ENCODE measurements around the gene UBE2F. TPM values are rescaled to one million over a fixed set of nuclear protein-coding genes. Genes with fewer than 3 reads are reported as not detected.
A peak's percentile ranks its signal among the peaks of the same experiment; 100 is the strongest.

The UBE2F gene
- total RNA-seq, 1 experiment from 2014 or later, result 116 TPM

DNA sequence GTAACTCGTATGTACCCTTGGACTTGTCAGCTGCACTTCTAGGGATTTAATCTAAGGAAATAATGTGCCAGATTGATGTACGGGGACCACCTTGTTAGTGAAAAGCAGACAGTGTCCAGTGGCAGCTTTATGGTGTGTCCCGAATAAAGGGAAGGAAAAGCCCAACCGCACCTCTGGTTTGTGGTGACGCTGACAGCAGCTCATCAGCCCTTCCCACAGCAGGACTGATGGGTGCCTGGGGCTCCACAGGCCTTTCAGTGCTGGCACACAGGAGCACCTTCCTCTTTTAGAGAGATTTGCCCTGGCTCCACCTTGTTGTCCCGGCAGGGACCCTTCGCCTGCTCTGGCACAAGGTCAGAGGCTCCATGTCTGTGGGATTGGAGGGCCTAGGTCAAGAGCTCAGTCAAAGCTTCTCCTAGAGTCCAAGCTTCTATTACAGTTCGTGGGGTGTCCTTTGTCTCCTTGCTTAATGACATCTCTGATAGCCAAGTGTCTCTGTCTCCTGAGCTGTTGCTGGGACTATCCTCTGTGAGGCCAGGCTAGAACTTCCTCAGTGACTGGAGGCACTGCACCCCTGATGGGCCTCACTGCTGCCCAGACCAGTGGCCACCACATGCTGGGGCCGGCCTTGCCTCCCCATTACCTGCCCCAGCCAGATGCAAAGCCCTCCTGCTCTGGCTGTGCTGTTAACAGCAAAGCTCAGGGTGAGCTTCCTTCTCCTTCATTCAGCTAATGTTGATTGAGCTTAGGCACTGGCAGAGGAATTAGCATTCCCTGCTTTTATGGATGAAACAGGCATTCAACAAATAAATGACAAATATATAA is 61.0 kb downstream of the UBE2F start:
- CTCF ChIA-PET, result no interaction called here

DNA sequence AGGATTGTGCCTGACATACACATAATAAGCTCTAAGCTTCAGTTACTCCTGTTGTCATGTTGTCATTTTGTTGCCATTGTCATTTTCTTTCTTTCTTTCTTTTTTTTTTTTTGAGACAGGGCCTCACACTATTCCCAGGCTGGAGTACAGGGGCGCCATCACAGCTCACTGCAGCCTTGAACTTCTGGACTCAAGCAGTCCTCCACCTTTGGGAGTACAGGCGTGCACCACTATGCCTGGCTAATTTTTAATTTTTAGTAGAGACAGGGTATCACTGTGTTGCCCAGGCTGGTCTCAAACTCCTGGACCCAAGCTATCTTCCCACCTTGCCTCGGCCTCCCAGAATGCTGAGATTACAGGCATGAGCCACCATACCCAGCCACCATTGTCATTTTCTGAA is 63.0 kb downstream of the UBE2F start:
- intact Hi-C loops (cut with micrococcal nuclease), result no loop called here
- Mint-ChIP-seq H3K9me3 (ENCODE audit: unreplicated experiment) (no peaks in the 10 kb centered on the region), H3K4me3 (ENCODE audit: unreplicated experiment) (no peak overlapping the region), H3K27ac (ENCODE audit: low read depth, unreplicated experiment) (no peak overlapping the region), H3K27me3 (ENCODE audit: insufficient read depth, unreplicated experiment) (no peaks in the 10 kb centered on the region), H3K4me1 (ENCODE audit: insufficient read depth, unreplicated experiment) (peaks cover 15% of the 10 kb centered on the region), H3K36me3 (ENCODE audit: insufficient read depth, unreplicated experiment) (peaks cover 51% of the 10 kb centered on the region)
- no TSS peak for BruUV-seq (replicated peaks)
- TF ChIP-seq, protein P1, sequence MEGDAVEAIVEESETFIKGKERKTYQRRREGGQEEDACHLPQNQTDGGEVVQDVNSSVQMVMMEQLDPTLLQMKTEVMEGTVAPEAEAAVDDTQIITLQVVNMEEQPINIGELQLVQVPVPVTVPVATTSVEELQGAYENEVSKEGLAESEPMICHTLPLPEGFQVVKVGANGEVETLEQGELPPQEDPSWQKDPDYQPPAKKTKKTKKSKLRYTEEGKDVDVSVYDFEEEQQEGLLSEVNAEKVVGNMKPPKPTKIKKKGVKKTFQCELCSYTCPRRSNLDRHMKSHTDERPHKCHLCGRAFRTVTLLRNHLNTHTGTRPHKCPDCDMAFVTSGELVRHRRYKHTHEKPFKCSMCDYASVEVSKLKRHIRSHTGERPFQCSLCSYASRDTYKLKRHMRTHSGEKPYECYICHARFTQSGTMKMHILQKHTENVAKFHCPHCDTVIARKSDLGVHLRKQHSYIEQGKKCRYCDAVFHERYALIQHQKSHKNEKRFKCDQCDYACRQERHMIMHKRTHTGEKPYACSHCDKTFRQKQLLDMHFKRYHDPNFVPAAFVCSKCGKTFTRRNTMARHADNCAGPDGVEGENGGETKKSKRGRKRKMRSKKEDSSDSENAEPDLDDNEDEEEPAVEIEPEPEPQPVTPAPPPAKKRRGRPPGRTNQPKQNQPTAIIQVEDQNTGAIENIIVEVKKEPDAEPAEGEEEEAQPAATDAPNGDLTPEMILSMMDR (IDR thresholded peaks at IDR 0.05; ENCODE audit: unreplicated experiment), result no peak
- POLR2A ChIA-PET, result interaction anchor here (0.6 to 1.5 kb wide), 2 partner anchors 10 to 32 kb away, joined by 4 to 10 read pairs; no protein-coding TSS in a partner anchor
- CTCF ChIA-PET, result interaction anchor here (0.5 to 1.6 kb wide), 5 partner anchors 12 to 217 kb away, joined by 3 to 4 read pairs (median 3); no protein-coding TSS in a partner anchor
- DNase-seq (ENCODE audit: unreplicated experiment), result no peak

More for the DNA sequence above, 61.0 kb downstream of the UBE2F start:
- POLR2A ChIA-PET, result interaction anchor here (0.6 to 2.1 kb wide), 8 partner anchors 13 to 268 kb away, joined by 3 to 8 read pairs (median 4); partner anchors contain the start of gene SCLY
- intact Hi-C loops (cut with micrococcal nuclease), result no loop called here
- BruUV-seq (replicated peaks), result no TSS peak
- H3K36me3 Mint-ChIP-seq (ENCODE audit: insufficient read depth, unreplicated experiment), result peaks cover 58% of the 10 kb centered on the region
- peaks cover 8% of the 10 kb centered on the region for H3K4me1 Mint-ChIP-seq (ENCODE audit: insufficient read depth, unreplicated experiment)
- no peak overlapping the region for H3K4me3 Mint-ChIP-seq (ENCODE audit: unreplicated experiment)
- H3K9me3 Mint-ChIP-seq (ENCODE audit: unreplicated experiment), result no peaks in the 10 kb centered on the region
- no peak for DNase-seq (ENCODE audit: unreplicated experiment)
- TF ChIP-seq, protein P1 (IDR thresholded peaks at IDR 0.05; ENCODE audit: unreplicated experiment), result no peak
- no peaks in the 10 kb centered on the region for H3K27me3 Mint-ChIP-seq (ENCODE audit: insufficient read depth, unreplicated experiment)
- H3K27ac Mint-ChIP-seq (ENCODE audit: low read depth, unreplicated experiment), result no peak overlapping the region

DNA sequence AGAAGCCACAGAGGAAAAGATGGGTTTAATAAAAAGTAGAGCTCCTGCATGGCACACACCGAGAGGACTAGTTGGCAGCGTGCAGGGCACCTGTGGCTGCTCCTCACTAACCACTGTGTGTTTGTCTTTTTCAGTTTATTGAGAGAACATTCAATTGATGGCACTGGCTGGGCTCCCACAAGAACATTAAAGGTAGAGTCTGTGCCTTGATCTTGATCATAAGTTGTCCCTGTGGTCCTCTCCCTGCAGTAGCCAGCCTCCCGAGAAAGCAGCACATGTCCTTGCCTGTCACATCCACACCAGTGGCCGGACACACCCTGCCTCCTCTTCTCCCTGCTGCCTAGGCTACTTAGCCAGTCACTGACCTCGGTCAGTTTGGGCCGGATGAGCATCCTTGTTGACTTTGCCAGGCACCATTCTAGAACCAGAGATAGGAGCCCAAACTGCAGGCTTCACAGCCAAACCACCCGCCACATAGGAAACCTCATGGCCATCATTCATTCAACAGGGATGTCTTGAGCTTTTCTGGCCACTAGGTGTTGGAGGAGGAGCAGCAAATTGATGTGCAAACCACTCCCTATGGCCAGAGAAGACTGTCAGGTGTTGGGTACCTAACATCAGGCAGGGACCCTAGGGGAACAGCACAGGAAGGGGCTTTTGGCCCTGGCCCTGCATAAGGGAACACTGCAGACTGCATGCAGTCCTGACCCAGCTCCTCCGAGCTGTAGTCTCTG is 63.8 kb downstream of the UBE2F start:
- Mint-ChIP-seq H3K27me3 (ENCODE audit: insufficient read depth, unreplicated experiment) (no peaks in the 10 kb centered on the region), H3K4me1 (ENCODE audit: insufficient read depth, unreplicated experiment) (peaks cover 9% of the 10 kb centered on the region), H3K9me3 (ENCODE audit: unreplicated experiment) (no peaks in the 10 kb centered on the region), H3K36me3 (ENCODE audit: insufficient read depth, unreplicated experiment) (peaks cover 50% of the 10 kb centered on the region), H3K4me3 (ENCODE audit: unreplicated experiment) (no peak overlapping the region), H3K27ac (ENCODE audit: low read depth, unreplicated experiment) (peak overlapping the region; percentile 74)
- intact Hi-C loops (cut with micrococcal nuclease), result no loop called here
- no peak for DNase-seq (ENCODE audit: unreplicated experiment)
- TF ChIP-seq, protein P1 (IDR thresholded peaks at IDR 0.05; ENCODE audit: unreplicated experiment), result no peak
- no TSS peak for BruUV-seq (replicated peaks)
- POLR2A ChIA-PET, result interaction anchor here (0.6 to 1.5 kb wide), 2 partner anchors 23 to 31 kb away, joined by 4 to 10 read pairs; no protein-coding TSS in a partner anchor
- CTCF ChIA-PET, result interaction anchor here (0.6 to 1.1 kb wide), 3 partner anchors 11 to 226 kb away, joined by 3 read pairs; no protein-coding TSS in a partner anchor

DNA sequence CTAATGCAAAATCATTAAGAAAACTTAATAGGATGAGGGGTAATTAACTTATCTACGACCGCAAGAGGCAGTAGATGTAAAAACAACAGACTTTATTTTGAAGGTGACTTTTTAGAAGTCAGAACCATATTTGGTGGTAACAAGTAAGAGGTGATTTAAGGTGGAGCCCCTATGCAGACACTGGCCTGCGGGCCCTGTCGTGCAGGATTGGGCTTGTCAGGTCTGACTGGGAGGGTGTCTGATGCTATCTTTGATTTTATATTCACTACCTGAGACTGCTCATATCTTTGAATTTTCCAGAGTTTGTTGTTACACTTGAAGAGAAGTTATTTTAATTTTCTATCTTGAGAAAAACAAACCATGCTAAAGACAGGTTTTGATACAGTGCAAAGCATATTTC is 64.9 kb downstream of the UBE2F start:
- DNase-seq (ENCODE audit: unreplicated experiment), result peak; percentile 11
- intact Hi-C loops (cut with micrococcal nuclease), result no loop called here
- Mint-ChIP-seq H3K4me1 (ENCODE audit: insufficient read depth, unreplicated experiment) (peaks cover 9% of the 10 kb centered on the region), H3K36me3 (ENCODE audit: insufficient read depth, unreplicated experiment) (peaks cover 53% of the 10 kb centered on the region), H3K4me3 (ENCODE audit: unreplicated experiment) (no peak overlapping the region), H3K27me3 (ENCODE audit: insufficient read depth, unreplicated experiment) (no peaks in the 10 kb centered on the region), H3K9me3 (ENCODE audit: unreplicated experiment) (no peaks in the 10 kb centered on the region), H3K27ac (ENCODE audit: low read depth, unreplicated experiment) (peak overlapping the region; percentile 69)
- ChIA-PET CTCF (no interaction called here), POLR2A (no interaction called here)
- no TSS peak for BruUV-seq (replicated peaks)
- TF ChIP-seq, protein P1 (IDR thresholded peaks at IDR 0.05; ENCODE audit: unreplicated experiment), result no peak

All from MCF 10A (cell line).